Ovary (tissue), 9 donors: ENCODE data around the gene MYBPC3. TPM values are rescaled to one million over a fixed set of nuclear protein-coding genes. Genes with fewer than 3 reads are reported as not detected.
"Not testable (repeated sequence)": the region's sequence is repeated elsewhere in the genome, so short reads cannot be mapped to it uniquely, and the experiment has no call there.

Experiments
- DNase-seq, 5 donors: peaks; one replicate each; pipeline ENCODE4 v3.0.0-alpha.2; 2019 to 2020
- H3K27ac ChIP-seq, 2 donors: fragments of 200-600 bp; one replicate each; pipeline versions ENCODE4 v1.5.1 to v1.8.0; 2019 to 2022
- H3K27me3 ChIP-seq: fragments of 200-600 bp; one replicate; pipeline ENCODE4 v1.8.0; 2022
- H3K36me3 ChIP-seq: fragments of 200-600 bp; sonication (generic); one replicate; pipeline ENCODE4 v1.5.1; 2019
- H3K4me1 ChIP-seq: one replicate; pipeline ENCODE4 v1.8.1; 2013; ENCODE audit warnings: mild to moderate bottlenecking, moderate library complexity; ENCODE audit not compliant: insufficient read depth
- H3K4me3 ChIP-seq: fragments of 200-600 bp; sonication (generic); one replicate; pipeline ENCODE4 v1.5.1; 2017
- H3K9me3 ChIP-seq, 2 donors: fragments of 200-600 bp in 1 of 2; sonication (generic) in 1 of 2; one replicate each; pipeline versions ENCODE4 v1.5.1 to v1.8.1; 2013 to 2019; ENCODE audit warnings: mild to moderate bottlenecking in 1 of 2, moderate library complexity in 1 of 2
- CTCF ChIP-seq, 3 donors: fragments of 450-650 bp in 2 of 3; fragments of 200-600 bp in 1 of 3; IDR thresholded peaks; one replicate each; pipeline versions ENCODE4 v1.5.1 to v1.8.0; 2016 to 2022; ENCODE audit warnings: antibody characterized with exemption in 3 of 3, mild to moderate bottlenecking in 1 of 3
- EP300 ChIP-seq: sonication (generic); formaldehyde crosslinking; IDR thresholded peaks from one replicate; pipeline ENCODE4 v1.6.1; 2017; ENCODE audit warnings: antibody characterized with exemption
- POLR2A ChIP-seq: fragments of 450-650 bp; IDR thresholded peaks from one replicate; pipeline ENCODE4 v1.6.1; 2017; ENCODE audit warnings: antibody characterized with exemption, mild to moderate bottlenecking, moderate library complexity
- WGBS, 3 donors: extraction: QIAGEN DNeasy Blood & Tissue Kit in 1 of 3; methylation state at CpG; one replicate each; pipeline versions ENCODE4 v1.1.5 to v1.1.7; 2013 to 2017; 5-methylcytosine and 5-hydroxymethylcytosine counted together
- intact Hi-C, 4 donors: fragments of 100-400 bp; cut with DNase I; formaldehyde crosslinking; loops; one replicate each; pipeline versions ENCODE4 v1.11.0 to v1.15.1; 2022 to 2023
- polyA plus RNA-seq, 2 donors: library from polyadenylated mRNA; stranded (reverse); fragments of 200-250 nt in 1 of 2; fragments of 350-450 nt in 1 of 2; fragmentation: Illumina TruSeq in 1 of 2; extraction: RNeasy Lipid Tissue Mini Kit (QIAGEN cat#74804) in 1 of 2; gene quantifications; one replicate each; pipeline ENCODE4 v1.2.3, GENCODE V29; 2013 to 2014
- total RNA-seq, 7 donors: library from RNA; depleted of rRNA in 2 of 7; stranded (reverse); fragments of >200 nt in 2 of 7; fragmentation: NEBNext Ultra II Directional in 3 of 7; extraction: Animal tissue kit (Norgen Biotek cat#: 25700) in 3 of 7; gene quantifications; one replicate each; pipeline versions ENCODE4 v1.1.0 to v1.2.4, GENCODE V29; 2016 to 2023
- donor health status: DM: no; HTN: no; CAD: no; lungs with moderate emphysema.
- donor health status: DM: no; HTN: no; CAD: no.
- donor health status: Bipolar disorder and iron deficiency.
- donor health status: DM: yes; HTN: yes; CAD: no.
- donor health status: DM: no; HTN: no; CAD: no.
- donor health status: DM: yes; HTN: yes; CAD: no.

MYBPC3 gene
- total and polyA plus RNA-seq, 9 donors, result 0.05 to 0.40 (median 0.22) TPM; not detected in 4

- WGBS, 3 donors, result 82 to 85% (median 85%) methylated on average over 34 of the region's 34 CpGs
- no peaks in the 10 kb centered on the region for H3K4me1 ChIP-seq
- no peak for DNase-seq
- H3K36me3 ChIP-seq, result no peaks in the 10 kb centered on the region
- no peak overlapping the region for H3K4me3 ChIP-seq
- H3K27me3 ChIP-seq, result no peaks in the 10 kb centered on the region
- H3K27ac ChIP-seq, result no peak overlapping the region
- intact Hi-C loops, result no loop called here
- no peaks in the 10 kb centered on the region for H3K9me3 ChIP-seq
- TF ChIP-seq POLR2A (no peak), EP300 (no peak), CTCF (IDR thresholded peaks at IDR 0.05) (no peak)
Measured at GRCh38 chr11:47337229-47337924, 15.1 kb downstream of the MYBPC3 start.

GRCh38 chr11:47336595-47336994, 15.9 kb downstream of the MYBPC3 start:
- no peak for TF ChIP-seq POLR2A
- no peak for TF ChIP-seq EP300
- no peak for TF ChIP-seq CTCF (IDR thresholded peaks at IDR 0.05)
- Histone ChIP-seq H3K4me1 (no peaks in the 10 kb centered on the region), H3K9me3 (no peaks in the 10 kb centered on the region), H3K4me3 (no peak overlapping the region), H3K27me3 (no peaks in the 10 kb centered on the region), H3K27ac (no peak overlapping the region), H3K36me3 (no peaks in the 10 kb centered on the region)
- intact Hi-C loops, result no loop called here
- WGBS, 3 donors, result 81 to 91% (median 85%) methylated on average over 4 of the region's 4 CpGs
- no peak for DNase-seq

GRCh38 chr11:47335733-47336132, 16.8 kb downstream of the MYBPC3 start:
- H3K4me1 ChIP-seq, result no peaks in the 10 kb centered on the region
- 52 to 64% (median 57%) methylated on average over 9 of the region's 9 CpGs for WGBS, 3 donors
- H3K9me3 ChIP-seq, result no peaks in the 10 kb centered on the region
- TF ChIP-seq POLR2A, result no peak
- no peak for TF ChIP-seq EP300
- TF ChIP-seq CTCF (IDR thresholded peaks at IDR 0.05), result no peak
- no peak for DNase-seq
- intact Hi-C loops, result no loop called here
- H3K4me3 ChIP-seq, result no peak overlapping the region
- no peaks in the 10 kb centered on the region for H3K27me3 ChIP-seq
- no peaks in the 10 kb centered on the region for H3K36me3 ChIP-seq
- no peak overlapping the region for H3K27ac ChIP-seq

- DNase-seq, H3K4me3 ChIP-seq, H3K27me3 ChIP-seq, intact Hi-C loops, H3K36me3 ChIP-seq, H3K9me3 ChIP-seq, H3K27ac ChIP-seq, H3K4me1 ChIP-seq: not testable (repeated sequence)
- 91 to 94% (median 94%) methylated on average over 16 of the region's 16 CpGs for WGBS, 3 donors
Measured at GRCh38 chr11:47334699-47335411, 17.6 kb downstream of the MYBPC3 start.

GRCh38 chr11:47333886-47334443, 18.5 kb downstream of the MYBPC3 start:
- intact Hi-C loops, result no loop called here
- Histone ChIP-seq H3K27ac (no peak overlapping the region), H3K27me3 (no peaks in the 10 kb centered on the region), H3K36me3 (no peaks in the 10 kb centered on the region), H3K4me1 (no peaks in the 10 kb centered on the region), H3K9me3 (no peaks in the 10 kb centered on the region), H3K4me3 (no peak overlapping the region)
- WGBS, 3 donors, result 87 to 88% (median 88%) methylated on average over 8 of the region's 8 CpGs
- no peak for DNase-seq
- TF ChIP-seq EP300 (no peak), POLR2A (no peak), CTCF (IDR thresholded peaks at IDR 0.05) (no peak)
